Aorta (tissue), 5 donors: ENCODE results near the gene PRND. TPM values are rescaled to one million over a fixed set of nuclear protein-coding genes. Genes with fewer than 3 reads are reported as not detected.
"Not testable (repeated sequence)": the region's sequence is repeated elsewhere in the genome, so short reads cannot be mapped to it uniquely, and the experiment has no call there.

Experiments used
- ATAC-seq: fragments of 200-7000 bp; cut with Tn5 transposase; one replicate; pipeline ENCODE4 v1.9.1; 2022; ENCODE audit warnings: moderate library complexity; ENCODE audit not compliant: low FRiP score
- DNase-seq, 2 donors: peaks; one replicate each; pipeline ENCODE4 v3.0.0-alpha.2; 2020
- H3K27ac ChIP-seq, 2 donors: one replicate each; pipeline ENCODE4 v1.5.1; 2013; ENCODE audit warnings: low read length in 2 of 2, mild to moderate bottlenecking in 2 of 2, moderate library complexity in 2 of 2, control low read depth in 1 of 2, inconsistent platforms in 1 of 2, low read depth in 1 of 2
- H3K27me3 ChIP-seq, 2 donors: one replicate each; pipeline ENCODE4 v1.6.1; 2013; ENCODE audit warnings: control low read depth in 1 of 2, low read length in 1 of 2, mild to moderate bottlenecking in 1 of 2, moderate library complexity in 1 of 2; ENCODE audit not compliant: insufficient read depth in 2 of 2, control insufficient read depth in 1 of 2
- H3K36me3 ChIP-seq, 2 donors: one replicate each; pipeline ENCODE4 v1.6.1; 2013; ENCODE audit warnings: control low read depth in 1 of 2, low read length in 1 of 2, mild to moderate bottlenecking in 1 of 2; ENCODE audit not compliant: insufficient read depth in 2 of 2, control insufficient read depth in 1 of 2
- H3K4me1 ChIP-seq, 2 donors: one replicate each; pipeline ENCODE4 v1.6.1; 2013; ENCODE audit warnings: low read length in 2 of 2, control low read depth in 1 of 2, mild to moderate bottlenecking in 1 of 2, moderate library complexity in 1 of 2; ENCODE audit not compliant: insufficient read depth in 2 of 2, control insufficient read depth in 1 of 2
- H3K4me3 ChIP-seq, 2 donors: one replicate each; pipeline ENCODE4 v1.5.1; 2013; ENCODE audit warnings: low read length in 2 of 2, control low read depth in 1 of 2, mild to moderate bottlenecking in 1 of 2
- H3K9me3 ChIP-seq: one replicate; pipeline ENCODE4 v1.6.1; 2013; ENCODE audit warnings: mild to moderate bottlenecking, low read length; ENCODE audit not compliant: control insufficient read depth
- WGBS, 2 donors: extraction: QIAGEN DNeasy Blood & Tissue Kit; methylation state at CpG; one replicate each; pipeline ENCODE4 v1.1.7; 2013; 5-methylcytosine and 5-hydroxymethylcytosine counted together
- intact Hi-C, 2 donors: fragments of 100-400 bp; cut with DNase I; formaldehyde crosslinking; loops; one replicate each; pipeline versions ENCODE4 v1.14.2 to v1.15.0; 2022
- polyA plus RNA-seq, 2 donors: library from polyadenylated mRNA; stranded (reverse); fragments of 200-250 nt; gene quantifications; one replicate each; pipeline ENCODE4 v1.2.3, GENCODE V29; 2013
- total RNA-seq, 2 donors: library from RNA; stranded (reverse); fragmentation: NEBNext Ultra II Directional; extraction: Animal tissue kit (Norgen Biotek cat#: 25700); gene quantifications; one replicate each; pipeline ENCODE4 v1.2.1, GENCODE V29; 2021
- donor health status: healthy with polysubstance abuse.
- donor health status: Bipolar disorder and iron deficiency.
- donor health status: DM: no; HTN: no; CAD: no.
- donor health status: DM: no; HTN: no; CAD: no.
- donor health status: DM: yes; HTN: yes; CAD: no.

The PRND gene
- total and polyA plus RNA-seq, 4 donors, result 1.3 TPM; not detected in 3

DNA sequence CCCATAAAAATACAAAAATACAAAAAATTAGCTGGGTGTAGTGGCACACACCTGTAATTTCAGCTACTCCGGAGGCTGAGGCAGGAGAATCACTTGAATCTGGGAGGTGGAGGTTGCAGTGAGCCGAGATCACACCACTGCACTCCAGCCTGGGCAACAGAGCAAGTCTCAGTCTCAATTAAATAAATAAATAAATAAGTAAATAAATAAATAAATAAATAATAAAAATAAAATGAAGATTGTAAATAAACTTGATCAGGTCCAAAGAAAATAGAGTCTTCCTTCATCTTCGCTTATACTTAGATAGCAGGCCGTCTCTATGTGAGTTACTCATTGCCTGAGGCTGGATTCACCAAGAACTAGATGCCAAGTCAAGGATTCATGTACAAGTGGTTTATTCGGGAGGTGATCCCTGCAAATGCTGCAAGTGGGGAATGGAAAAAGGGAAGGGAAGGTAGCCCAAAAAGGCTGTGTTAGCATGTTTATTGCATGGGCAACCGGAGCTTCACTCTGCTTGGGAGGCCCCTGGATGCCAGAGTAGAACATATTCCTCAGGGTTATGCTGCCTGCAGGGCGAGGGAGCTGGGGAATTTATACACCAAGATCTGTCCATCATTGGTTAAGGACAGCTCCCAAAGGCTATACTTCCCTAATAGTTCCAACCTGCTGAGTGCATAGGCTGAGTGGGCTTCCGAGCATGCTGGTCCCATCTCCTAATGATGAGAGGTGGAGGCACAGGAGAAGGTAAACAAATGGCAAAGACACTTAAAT is 16.3 kb downstream of the PRND start:
- DNase-seq (no peak), ATAC-seq (no peak)
- Histone ChIP-seq H3K9me3 (peaks cover 3% of the 10 kb centered on the region), H3K27me3 (peaks cover 0 to 3% of the 10 kb centered on the region in 2 donors), H3K4me3 (no peak overlapping the region), H3K27ac (no peak overlapping the region), H3K4me1 (no peaks in the 10 kb centered on the region), H3K36me3 (no peaks in the 10 kb centered on the region)
- intact Hi-C loops, result no loop called here
- WGBS, 2 donors, result 85 to 90% methylated on average over 8 of the region's 8 CpGs

DNA sequence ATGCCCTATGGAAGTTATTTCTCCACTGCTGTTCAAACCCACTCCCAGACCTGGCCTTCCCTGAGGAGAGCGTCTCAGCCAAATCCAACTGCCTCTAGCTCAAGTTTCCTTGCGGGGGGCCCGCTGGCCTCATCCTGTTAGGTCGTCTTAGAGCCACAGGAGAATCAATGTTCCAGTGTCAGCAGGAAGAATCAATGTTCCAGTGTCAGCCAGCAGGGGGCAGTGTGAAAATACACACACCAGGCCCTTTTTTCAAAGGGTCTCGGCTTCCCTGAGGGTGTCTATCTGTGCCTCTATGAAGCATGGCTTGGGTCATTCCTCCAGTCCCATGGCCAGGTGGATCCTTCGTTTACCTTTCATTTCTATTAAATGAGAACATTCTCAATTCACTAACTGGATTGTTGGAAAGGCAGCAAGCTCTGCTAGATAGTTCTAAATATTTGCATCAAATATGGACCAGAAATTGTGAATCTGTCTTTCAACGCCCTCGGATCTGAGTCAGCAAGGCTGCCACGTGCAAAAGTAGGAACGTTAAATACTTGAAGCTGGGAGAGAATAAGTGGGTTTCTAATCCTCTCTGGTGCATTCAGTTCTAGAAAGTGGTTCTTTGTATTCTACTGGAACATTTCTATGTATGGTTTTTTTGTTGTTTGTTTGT is 19.2 kb downstream of the PRND start:
- no peak for ATAC-seq
- Histone ChIP-seq H3K4me1 (no peaks in the 10 kb centered on the region), H3K27me3 (no peaks in the 10 kb centered on the region), H3K4me3 (no peak overlapping the region), H3K27ac (no peak overlapping the region), H3K36me3 (no peaks in the 10 kb centered on the region), H3K9me3 (peaks cover 3% of the 10 kb centered on the region)
- peak in 1 of 2 donors; percentile 68 for DNase-seq
- 27 to 37% methylated on average over 10 of the region's 10 CpGs for WGBS, 2 donors
- intact Hi-C loops, result no loop called here

DNA sequence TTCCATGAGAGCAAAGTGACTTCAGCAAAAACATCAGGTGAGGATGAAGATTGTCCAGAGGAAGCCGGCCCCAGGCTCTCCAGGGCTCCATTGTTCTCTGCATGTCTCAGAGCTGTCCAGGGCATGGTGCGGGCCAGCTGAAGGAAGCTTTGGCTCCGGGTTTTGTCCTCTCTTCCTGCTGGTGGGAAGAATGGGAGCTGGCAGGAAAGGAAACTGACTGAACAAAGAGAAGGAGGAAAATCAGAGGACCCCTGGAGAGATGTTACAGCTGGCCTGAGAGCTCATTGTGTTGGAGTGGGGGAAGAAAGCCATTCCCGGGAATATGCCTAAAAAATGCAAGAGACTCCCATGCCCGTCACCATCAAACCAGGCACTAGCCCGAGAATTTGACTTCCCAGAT is 27.1 kb downstream of the PRND start:
- DNase-seq, result no peak
- H3K27me3 ChIP-seq, result no peaks in the 10 kb centered on the region
- WGBS, 2 donors, result 47 to 65% methylated on average over 6 of the region's 6 CpGs
- no peak overlapping the region for H3K4me3 ChIP-seq
- peaks cover 4% of the 10 kb centered on the region for H3K9me3 ChIP-seq
- H3K36me3 ChIP-seq, result no peaks in the 10 kb centered on the region
- intact Hi-C loops, result no loop called here
- ATAC-seq, result no peak
- no peaks in the 10 kb centered on the region for H3K4me1 ChIP-seq
- no peak overlapping the region for H3K27ac ChIP-seq

DNA sequence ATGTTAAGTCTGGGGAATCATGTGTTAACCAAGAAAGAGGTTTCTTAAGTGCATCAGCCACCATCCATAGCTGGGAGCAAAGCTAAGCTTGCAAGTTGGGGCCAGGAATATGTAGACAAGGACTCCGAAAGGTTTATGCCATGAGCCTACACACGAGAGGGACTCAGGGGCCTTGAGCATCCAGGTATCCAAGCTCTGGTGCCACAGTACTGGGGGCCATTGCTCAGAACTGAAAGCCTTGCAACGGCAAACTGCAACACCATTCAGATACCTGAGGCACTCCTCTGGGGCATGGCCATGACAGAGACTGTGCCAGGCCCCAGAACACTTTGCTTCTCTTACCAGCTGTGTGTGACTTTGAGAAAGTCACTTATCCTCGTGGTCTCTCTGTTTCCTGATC is 27.6 kb downstream of the PRND start:
- H3K4me1 ChIP-seq, result no peaks in the 10 kb centered on the region
- 70 to 76% methylated on average over 4 of the region's 4 CpGs for WGBS, 2 donors
- intact Hi-C loops, result no loop called here
- peaks cover 4% of the 10 kb centered on the region for H3K9me3 ChIP-seq
- no peaks in the 10 kb centered on the region for H3K27me3 ChIP-seq
- ATAC-seq (no peak), DNase-seq (no peak)
- no peak overlapping the region for H3K27ac ChIP-seq
- H3K4me3 ChIP-seq, result no peak overlapping the region
- no peaks in the 10 kb centered on the region for H3K36me3 ChIP-seq

DNA sequence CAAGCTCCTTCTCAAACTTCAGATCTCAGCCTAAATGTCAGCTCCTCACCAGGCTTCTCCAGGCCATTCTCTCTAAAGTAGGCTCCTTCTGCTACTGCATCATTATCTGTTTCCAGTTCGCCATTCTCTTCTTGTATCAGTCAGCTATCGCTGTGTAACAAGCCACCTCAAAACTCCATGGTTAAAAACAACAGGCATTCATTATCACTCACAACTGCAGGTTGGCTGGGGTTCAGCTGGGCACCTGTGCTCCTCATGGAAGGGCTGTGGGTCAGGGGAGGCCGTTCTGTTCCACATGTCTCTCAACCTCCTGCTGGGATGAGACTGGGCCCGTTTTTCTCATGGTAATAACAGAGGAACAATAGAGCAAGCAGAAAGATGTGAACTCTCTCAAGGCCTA is 28.7 kb downstream of the PRND start:
- no peaks in the 10 kb centered on the region for H3K4me1 ChIP-seq
- H3K27ac ChIP-seq, result no peak overlapping the region
- intact Hi-C loops, result no loop called here
- H3K9me3 ChIP-seq, result peaks cover 4% of the 10 kb centered on the region
- no peak overlapping the region for H3K4me3 ChIP-seq
- no peaks in the 10 kb centered on the region for H3K36me3 ChIP-seq
- H3K27me3 ChIP-seq, result no peaks in the 10 kb centered on the region
- ATAC-seq, result no peak
- no peak for DNase-seq
- 57 to 58% methylated on average over 4 of the region's 4 CpGs for WGBS, 2 donors

DNA sequence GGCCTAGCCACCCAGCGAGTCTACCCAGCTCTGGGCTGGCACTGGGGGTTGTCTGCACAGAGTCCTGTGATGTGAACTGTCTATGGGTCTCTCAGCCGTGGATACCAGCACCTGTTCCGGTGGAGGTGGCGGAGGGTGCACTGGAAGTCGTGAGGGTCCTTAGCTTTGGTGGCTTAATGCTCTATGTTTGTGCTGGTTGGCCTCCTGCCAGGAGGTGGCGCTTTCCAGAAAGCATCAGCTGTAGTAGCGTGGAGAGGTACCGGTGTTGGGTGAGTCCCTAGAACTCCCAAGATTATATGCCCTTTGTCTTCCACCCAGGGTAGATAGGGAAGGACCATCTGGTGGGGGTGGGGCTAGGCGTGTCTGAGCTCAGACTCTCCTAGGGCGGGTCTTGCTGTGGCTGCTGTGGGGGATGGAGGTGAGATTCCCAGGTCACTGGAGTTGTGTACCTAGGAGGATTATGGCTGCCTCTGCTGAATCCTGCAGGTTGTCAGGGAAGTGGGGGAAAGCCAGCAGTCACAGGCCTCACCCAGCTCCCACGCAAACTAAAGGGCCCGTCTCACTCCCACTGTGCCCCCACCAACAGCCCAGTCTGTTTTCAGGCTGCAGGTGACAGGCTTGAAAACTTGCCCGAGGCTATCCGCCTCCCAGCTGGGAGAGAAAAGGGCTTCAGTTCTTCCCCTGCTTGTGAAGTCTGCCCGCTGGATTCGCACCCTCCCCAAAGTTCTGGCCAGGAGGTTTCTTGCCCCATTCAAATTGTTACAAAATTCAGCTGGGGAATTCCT is 37.6 kb downstream of the PRND start:
- H3K36me3 ChIP-seq, H3K4me1 ChIP-seq, H3K27ac ChIP-seq, H3K27me3 ChIP-seq, H3K9me3 ChIP-seq, intact Hi-C loops, H3K4me3 ChIP-seq, ATAC-seq, DNase-seq: not testable (repeated sequence)
- WGBS, 2 donors, result 68 to 73% methylated on average over 16 of the region's 16 CpGs

DNA sequence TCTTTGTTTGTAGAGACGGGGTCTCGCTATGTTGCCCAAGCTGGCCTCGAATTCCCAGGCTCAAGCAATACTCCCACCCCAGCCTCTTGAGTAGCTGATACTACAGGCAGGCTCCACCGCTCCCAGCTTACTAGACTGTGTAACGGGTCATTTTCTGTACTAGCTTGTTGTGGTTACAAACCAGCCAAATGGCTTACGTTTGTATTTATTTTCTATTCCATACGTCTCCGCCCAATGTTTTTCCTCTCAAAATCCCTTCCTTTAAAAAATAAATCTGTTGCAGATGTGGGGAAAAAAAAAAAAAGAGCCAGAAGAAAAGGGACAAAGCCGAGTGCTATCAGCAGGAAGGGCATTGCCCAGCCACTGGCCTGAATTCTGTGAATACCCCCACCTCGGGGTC is 41.6 kb downstream of the PRND start:
- Histone ChIP-seq H3K9me3 (no peaks in the 10 kb centered on the region), H3K36me3 (no peaks in the 10 kb centered on the region), H3K27ac (no peak overlapping the region), H3K4me1 (no peaks in the 10 kb centered on the region), H3K4me3 (no peak overlapping the region), H3K27me3 (no peaks in the 10 kb centered on the region)
- intact Hi-C loops, result no loop called here
- ATAC-seq, result no peak
- no peak for DNase-seq
- 90 to 93% methylated on average over 10 of the region's 10 CpGs for WGBS, 2 donors

DNA sequence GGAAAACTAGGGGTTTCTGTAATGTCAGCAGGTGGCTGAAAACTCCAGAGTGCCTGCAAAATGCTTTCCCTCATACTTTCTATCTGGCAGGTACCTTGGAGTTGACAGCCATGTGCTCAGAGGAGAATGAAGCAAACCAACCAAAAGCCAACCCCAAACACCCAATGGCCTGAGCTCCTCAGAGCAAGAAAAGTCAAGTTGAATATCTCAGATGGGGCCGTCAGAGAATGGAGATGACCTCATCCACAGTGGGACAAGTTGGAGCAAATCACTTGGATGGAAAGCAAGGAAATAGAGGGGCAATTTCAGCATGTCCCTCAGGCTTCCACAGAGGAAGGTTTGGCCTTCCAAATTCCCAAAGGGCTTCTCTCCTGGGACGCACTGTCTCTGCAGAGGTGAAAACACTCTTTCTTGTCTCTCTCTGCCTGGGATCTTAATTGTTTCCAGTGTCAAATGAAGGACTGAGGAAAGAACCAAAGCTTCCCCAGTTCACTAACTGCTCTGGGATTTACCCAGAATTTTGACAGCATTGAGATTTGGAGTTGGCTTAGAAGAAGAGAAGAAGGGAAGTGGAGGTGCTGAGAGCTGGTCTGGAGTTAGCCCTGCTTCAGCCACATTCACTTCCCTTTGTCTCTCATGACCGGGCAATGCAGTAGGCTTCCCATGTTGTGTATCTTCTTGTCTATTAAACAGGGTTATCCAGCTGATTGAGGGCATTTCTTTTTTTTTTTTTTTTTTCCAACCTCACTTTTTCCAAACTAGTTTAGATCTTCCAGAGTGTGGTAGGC is 42.2 kb downstream of the PRND start:
- intact Hi-C loops, result no loop called here
- Histone ChIP-seq H3K27ac (no peak overlapping the region), H3K9me3 (no peaks in the 10 kb centered on the region), H3K36me3 (no peaks in the 10 kb centered on the region), H3K4me1 (no peaks in the 10 kb centered on the region), H3K27me3 (no peaks in the 10 kb centered on the region), H3K4me3 (no peak overlapping the region)
- 68 to 71% methylated on average over 3 of the region's 3 CpGs for WGBS, 2 donors
- no peak for DNase-seq
- ATAC-seq, result no peak
